Measurements from ENCODE around the gene ULK4.

GRCh38 chr3:41199866-41200668, 761.8 kb downstream of the ULK4 start:
- no peak for TF ChIP-seq CTCF (IDR thresholded peaks at IDR 0.05; ENCODE audit: insufficient read depth, low read length)
- TF ChIP-seq POLR2AphosphoS5 (IDR thresholded peaks at IDR 0.05; ENCODE audit: low read depth): no peak
- no peak for TF ChIP-seq SPI1 (IDR thresholded peaks at IDR 0.05; ENCODE audit: borderline replicate concordance, low read depth)
- TF ChIP-seq REST (IDR thresholded peaks at IDR 0.05; ENCODE audit: insufficient replicate concordance, low read depth): no peak
